Esophagus muscularis mucosa (tissue), 3 donors: ENCODE data around the gene NCOA1.

Source experiments
- POLR2AphosphoS5 ChIP-seq, 2 donors: sonication (generic); formaldehyde crosslinking; IDR thresholded peaks; one replicate each; pipeline ENCODE4 v1.6.1; 2017; ENCODE audit warnings: antibody characterized with exemption in 2 of 2
- TF ChIP-seq, protein P1 (sequence below), 3 experiments: fragments of 200-600 bp in 2 of 3; fragments of 450-650 bp in 1 of 3; sonication (generic) in 2 of 3; IDR thresholded peaks; one replicate each; pipeline ENCODE4 v1.5.1; 2017 to 2019; ENCODE audit warnings: antibody characterized with exemption in 3 of 3, mild to moderate bottlenecking in 2 of 3, moderate library complexity in 1 of 3

- TF ChIP-seq POLR2AphosphoS5 (IDR thresholded peaks at IDR 0.05): no peak
- TF ChIP-seq, protein P1, sequence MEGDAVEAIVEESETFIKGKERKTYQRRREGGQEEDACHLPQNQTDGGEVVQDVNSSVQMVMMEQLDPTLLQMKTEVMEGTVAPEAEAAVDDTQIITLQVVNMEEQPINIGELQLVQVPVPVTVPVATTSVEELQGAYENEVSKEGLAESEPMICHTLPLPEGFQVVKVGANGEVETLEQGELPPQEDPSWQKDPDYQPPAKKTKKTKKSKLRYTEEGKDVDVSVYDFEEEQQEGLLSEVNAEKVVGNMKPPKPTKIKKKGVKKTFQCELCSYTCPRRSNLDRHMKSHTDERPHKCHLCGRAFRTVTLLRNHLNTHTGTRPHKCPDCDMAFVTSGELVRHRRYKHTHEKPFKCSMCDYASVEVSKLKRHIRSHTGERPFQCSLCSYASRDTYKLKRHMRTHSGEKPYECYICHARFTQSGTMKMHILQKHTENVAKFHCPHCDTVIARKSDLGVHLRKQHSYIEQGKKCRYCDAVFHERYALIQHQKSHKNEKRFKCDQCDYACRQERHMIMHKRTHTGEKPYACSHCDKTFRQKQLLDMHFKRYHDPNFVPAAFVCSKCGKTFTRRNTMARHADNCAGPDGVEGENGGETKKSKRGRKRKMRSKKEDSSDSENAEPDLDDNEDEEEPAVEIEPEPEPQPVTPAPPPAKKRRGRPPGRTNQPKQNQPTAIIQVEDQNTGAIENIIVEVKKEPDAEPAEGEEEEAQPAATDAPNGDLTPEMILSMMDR (IDR thresholded peaks at IDR 0.05): no peak
These were observed 97.2 kb downstream of the NCOA1 start for GRCh38 chr2:24588294-24588693.
